Measurements from ENCODE around the gene YEATS2. TPM values are rescaled to one million over a fixed set of nuclear protein-coding genes. Genes with fewer than 3 reads are reported as not detected.

Gene YEATS2
- total RNA-seq, 3 donors from 2014 or later (not counting 1 experiment from before 2014, with no cell fraction given) = 23.1 to 25.8 (median 25.2) TPM

- Histone ChIP-seq H3K27ac (ENCODE audit: low read length) (no peak overlapping the region), H3K36me3 (ENCODE audit: control insufficient read depth, insufficient read depth, low read length) (peaks cover 62% of the 10 kb centered on the region), H3K9me3 (ENCODE audit: control insufficient read depth, insufficient read depth, low read length) (no peaks in the 10 kb centered on the region), H3K27me3 (ENCODE audit: control insufficient read depth, insufficient read depth, low read length) (no peaks in the 10 kb centered on the region), H3K4me1 (ENCODE audit: control insufficient read depth, insufficient read depth, low read length) (no peaks in the 10 kb centered on the region), H3K4me3 (ENCODE audit: low read length) (no peak overlapping the region)
- Mint-ChIP-seq H3K36me3 (peaks cover 8% of the 10 kb centered on the region), H3K4me3 (no peak overlapping the region), H3K9me3 (no peaks in the 10 kb centered on the region), H3K4me1 (no peaks in the 10 kb centered on the region), H3K27ac (no peak overlapping the region), H3K27me3 (ENCODE audit: low read depth in 2 of 2) (no peaks in the 10 kb centered on the region)
- WGBS (ENCODE audit: insufficient coverage) = 87% methylated on average over 12 of the region's 13 CpGs
- DNase-seq (no peak), ATAC-seq (no peak)
- no peak for TF ChIP-seq CTCF (IDR thresholded peaks at IDR 0.05)
- intact Hi-C loops (cut with micrococcal nuclease) = no loop called here
Observed at GRCh38 chr3:183845608-183846288, 148.2 kb downstream of the YEATS2 start.

- ATAC-seq (no peak), DNase-seq (no peak)
- Mint-ChIP-seq H3K36me3 (peaks cover under 1% of the 10 kb centered on the region), H3K4me1 (peaks cover 0 to 4% of the 10 kb centered on the region in 2 donors), H3K9me3 (no peaks in the 10 kb centered on the region), H3K27ac (no peak overlapping the region), H3K4me3 (no peak overlapping the region), H3K27me3 (ENCODE audit: low read depth in 2 of 2) (no peaks in the 10 kb centered on the region)
- Histone ChIP-seq H3K9me3 (ENCODE audit: control insufficient read depth, insufficient read depth, low read length) (no peaks in the 10 kb centered on the region), H3K4me3 (ENCODE audit: low read length) (no peak overlapping the region), H3K27ac (ENCODE audit: low read length) (no peak overlapping the region), H3K4me1 (ENCODE audit: control insufficient read depth, insufficient read depth, low read length) (no peaks in the 10 kb centered on the region), H3K36me3 (ENCODE audit: control insufficient read depth, insufficient read depth, low read length) (peaks cover 29% of the 10 kb centered on the region), H3K27me3 (ENCODE audit: control insufficient read depth, insufficient read depth, low read length) (no peaks in the 10 kb centered on the region)
- intact Hi-C loops (cut with micrococcal nuclease) = no loop called here
- no peak for TF ChIP-seq CTCF (IDR thresholded peaks at IDR 0.05)
- 64% methylated on average over 1 of the region's 4 CpGs for WGBS (ENCODE audit: insufficient coverage)
Observed at GRCh38 chr3:183854318-183855035, 156.9 kb downstream of the YEATS2 start.

- H3K27me3 ChIP-seq (ENCODE audit: control insufficient read depth, insufficient read depth, low read length) = no peaks in the 10 kb centered on the region
- 100% methylated on average over 3 of the region's 3 CpGs for WGBS (ENCODE audit: insufficient coverage)
- no peaks in the 10 kb centered on the region for H3K9me3 Mint-ChIP-seq
- no peak overlapping the region for H3K27ac Mint-ChIP-seq
- H3K4me3 Mint-ChIP-seq = no peak overlapping the region
- H3K27ac ChIP-seq (ENCODE audit: low read length) = no peak overlapping the region
- H3K4me1 Mint-ChIP-seq = peaks cover 0 to 4% of the 10 kb centered on the region in 2 donors
- ATAC-seq = no peak
- H3K9me3 ChIP-seq (ENCODE audit: control insufficient read depth, insufficient read depth, low read length) = no peaks in the 10 kb centered on the region
- no peaks in the 10 kb centered on the region for H3K27me3 Mint-ChIP-seq (ENCODE audit: low read depth in 2 of 2)
- H3K36me3 ChIP-seq (ENCODE audit: control insufficient read depth, insufficient read depth, low read length) = peaks cover 46% of the 10 kb centered on the region
- no peak for DNase-seq
- intact Hi-C loops (cut with micrococcal nuclease) = no loop called here
- no peak overlapping the region for H3K4me3 ChIP-seq (ENCODE audit: low read length)
- peaks cover 20% of the 10 kb centered on the region for H3K36me3 Mint-ChIP-seq
- no peaks in the 10 kb centered on the region for H3K4me1 ChIP-seq (ENCODE audit: control insufficient read depth, insufficient read depth, low read length)
- TF ChIP-seq CTCF (IDR thresholded peaks at IDR 0.05) = no peak
Observed at GRCh38 chr3:183857863-183858262, 160.3 kb downstream of the YEATS2 start.

Other genes with a start within 250 kb of the YEATS2 start
- 10 to 100 TPM; 10.9 to 17.3 (median 13.6) TPM for gene KLHL6, start 142.1 kb upstream of the YEATS2 start, total RNA-seq
- gene KLHL24, start 62.2 kb upstream of the YEATS2 start, total RNA-seq = 100 to 1,000 TPM; 140 to 189 (median 177) TPM
- 1 to 10 TPM in 1 of 3 donors, under 1 TPM in 1, not detected in 1; 0.70 to 2.4 TPM for gene MAP6D1, start 127.8 kb downstream of the YEATS2 start, total RNA-seq
- gene PARL, start 187.1 kb downstream of the YEATS2 start, total RNA-seq = 10 to 100 TPM; 35.1 to 47.1 (median 37.7) TPM